ENCODE results near the gene CRTAC1.

CRTAC1 gene

GRCh38 chr10:97826892-97827291 is 203.5 kb downstream of the CRTAC1 start:
- DNase-seq (ENCODE audit: low read depth in 1 of 2, low spot score in 1 of 2), result no peak
- no peak overlapping the region for H3K27ac ChIP-seq (replicated peaks)
- no peak for TF ChIP-seq CTCF (IDR thresholded peaks at IDR 0.05; ENCODE audit: insufficient read depth, low read length)
- no peak overlapping the region for H3K4me3 ChIP-seq (replicated peaks; ENCODE audit: insufficient read depth, low read length)
- H3K27me3 ChIP-seq (ENCODE audit: insufficient read depth, poor library complexity, severe bottlenecking), result peaks cover 2% of the 10 kb centered on the region

GRCh38 chr10:97825020-97825760 is 205.2 kb downstream of the CRTAC1 start:
- no peak for DNase-seq (ENCODE audit: low read depth in 1 of 2, low spot score in 1 of 2)
- Histone ChIP-seq H3K27me3 (ENCODE audit: insufficient read depth, poor library complexity, severe bottlenecking) (no peaks in the 10 kb centered on the region), H3K4me3 (replicated peaks; ENCODE audit: insufficient read depth, low read length) (no peak overlapping the region), H3K27ac (replicated peaks) (no peak overlapping the region)
- TF ChIP-seq SPI1 (IDR thresholded peaks at IDR 0.05; ENCODE audit: borderline replicate concordance, low read depth), result no peak

GRCh38 chr10:97823734-97824133 is 206.7 kb downstream of the CRTAC1 start:
- Histone ChIP-seq H3K27ac (replicated peaks) (no peak overlapping the region), H3K27me3 (ENCODE audit: insufficient read depth, poor library complexity, severe bottlenecking) (no peaks in the 10 kb centered on the region), H3K4me3 (replicated peaks; ENCODE audit: insufficient read depth, low read length) (no peak overlapping the region)
- TF ChIP-seq POLR2AphosphoS5 (IDR thresholded peaks at IDR 0.05; ENCODE audit: low read depth) (no peak), CTCF (IDR thresholded peaks at IDR 0.05; ENCODE audit: insufficient read depth, low read length) (no peak), SPI1 (IDR thresholded peaks at IDR 0.05; ENCODE audit: borderline replicate concordance, low read depth) (no peak), REST (IDR thresholded peaks at IDR 0.05; ENCODE audit: insufficient replicate concordance, low read depth) (no peak), GABPA (IDR thresholded peaks at IDR 0.05; ENCODE audit: low read depth) (no peak)
- DNase-seq (ENCODE audit: low read depth in 1 of 2, low spot score in 1 of 2), result no peak

- Histone ChIP-seq H3K27me3 (ENCODE audit: insufficient read depth, poor library complexity, severe bottlenecking) (no peaks in the 10 kb centered on the region), H3K27ac (replicated peaks) (no peak overlapping the region), H3K4me3 (replicated peaks; ENCODE audit: insufficient read depth, low read length) (no peak overlapping the region)
- TF ChIP-seq CTCF (IDR thresholded peaks at IDR 0.05; ENCODE audit: insufficient read depth, low read length), result no peak
- no peak for TF ChIP-seq POLR2AphosphoS5 (IDR thresholded peaks at IDR 0.05; ENCODE audit: low read depth)
- no peak for TF ChIP-seq SPI1 (IDR thresholded peaks at IDR 0.05; ENCODE audit: borderline replicate concordance, low read depth)
- no peak for TF ChIP-seq REST (IDR thresholded peaks at IDR 0.05; ENCODE audit: insufficient replicate concordance, low read depth)
- no peak for DNase-seq (ENCODE audit: low read depth in 1 of 2, low spot score in 1 of 2)
Measured at GRCh38 chr10:97822261-97822687, 208.1 kb downstream of the CRTAC1 start.

Measured in HL-60 (cell line).